Left hindlimb (tissue), 1 donor: Measurements from ENCODE around the gene ITPK1.

ENCODE experiments used
- DNase-seq: peaks from one replicate; pipeline ENCODE4 v3.0.0-alpha.2; 2018

Gene ITPK1

GRCh38 chr14:93057586-93058280 is 58.0 kb downstream of the ITPK1 start:
- no peak for DNase-seq

- DNase-seq, result no peak
Measured at GRCh38 chr14:93056840-93057585, 58.7 kb downstream of the ITPK1 start.

- DNase-seq, result no peak
Measured at GRCh38 chr14:93056166-93056839, 59.4 kb downstream of the ITPK1 start.

GRCh38 chr14:93055651-93056115 is 60.0 kb downstream of the ITPK1 start:
- DNase-seq, result no peak

GRCh38 chr14:93054876-93055275 is 60.8 kb downstream of the ITPK1 start:
- DNase-seq, result no peak

- DNase-seq, result no peak
Measured at GRCh38 chr14:93054006-93054405, 61.7 kb downstream of the ITPK1 start.

GRCh38 chr14:93051600-93052546 is 63.9 kb downstream of the ITPK1 start:
- DNase-seq, result no peak

- DNase-seq, result no peak
Measured at GRCh38 chr14:93050761-93051160, 65.0 kb downstream of the ITPK1 start.

GRCh38 chr14:93049867-93050331 is 65.8 kb downstream of the ITPK1 start:
- DNase-seq, result no peak

GRCh38 chr14:93049315-93049714 is 66.4 kb downstream of the ITPK1 start:
- DNase-seq, result no peak

GRCh38 chr14:93048843-93049242 is 66.9 kb downstream of the ITPK1 start:
- DNase-seq, result no peak

- DNase-seq, result no peak
Measured at GRCh38 chr14:93047661-93048060, 68.1 kb downstream of the ITPK1 start.

- no peak for DNase-seq
Measured at GRCh38 chr14:93047157-93047556, 68.6 kb downstream of the ITPK1 start.

GRCh38 chr14:93046705-93047050 is 69.0 kb downstream of the ITPK1 start:
- no peak for DNase-seq

- DNase-seq, result no peak
Measured at GRCh38 chr14:93045965-93046704, 69.6 kb downstream of the ITPK1 start.

GRCh38 chr14:93045211-93045674 is 70.5 kb downstream of the ITPK1 start:
- DNase-seq, result no peak

- DNase-seq, result no peak
Measured at GRCh38 chr14:93044556-93044955, 71.2 kb downstream of the ITPK1 start.

GRCh38 chr14:93044121-93044520 is 71.6 kb downstream of the ITPK1 start:
- no peak for DNase-seq

- no peak for DNase-seq
Measured at GRCh38 chr14:93042968-93043940, 72.5 kb downstream of the ITPK1 start.

- DNase-seq, result no peak
Measured at GRCh38 chr14:93041830-93042229, 73.9 kb downstream of the ITPK1 start.
